ENCODE data around the gene DBNL.

- no peak for TF ChIP-seq GATA2 (IDR thresholded peaks at IDR 0.05; ENCODE audit: low read depth, low read length)
- TF ChIP-seq GATA3 (IDR thresholded peaks at IDR 0.05; ENCODE audit: low read depth, low read length): no peak
Observed at GRCh38 chr7:44056681-44057080, 12.2 kb downstream of the DBNL start.

Measured in SH-SY5Y (cell line).